Prostate gland (tissue), 2 donors: ENCODE measurements around the gene SMG6. TPM values are rescaled to one million over a fixed set of nuclear protein-coding genes. Genes with fewer than 3 reads are reported as not detected.

Source experiments
- DNase-seq: peaks from one replicate; pipeline ENCODE4 v3.0.0-alpha.2; 2019; ENCODE audit warnings: low spot score
- H3K27ac ChIP-seq, 2 donors: fragments of 200-600 bp; sonication (generic); 2 replicates each; pipeline ENCODE4 v1.5.1; 2017 to 2019
- H3K27me3 ChIP-seq: fragments of 200-600 bp; sonication (generic); replicated peaks from 2 replicates; pipeline ENCODE4 v1.5.1; 2019; ENCODE audit not compliant: insufficient read depth
- H3K36me3 ChIP-seq, 2 donors: fragments of 200-600 bp; sonication (generic); 1 replicate in 1 of 2; 2 replicates in 1 of 2; pipeline versions ENCODE4 v1.5.1 to v1.8.1; 2017 to 2019
- H3K4me1 ChIP-seq: fragments of 200-600 bp; sonication (generic); replicated peaks from 2 replicates; pipeline ENCODE4 v1.5.1; 2019
- H3K4me3 ChIP-seq, 2 donors: fragments of 200-600 bp; sonication (generic); 2 replicates each; pipeline ENCODE4 v1.5.1; 2017 to 2019
- H3K9me3 ChIP-seq: fragments of 200-600 bp; sonication (generic); 2 replicates; pipeline ENCODE4 v1.5.1; 2017
- POLR2A ChIP-seq: fragments of 450-650 bp; IDR thresholded peaks from one replicate; pipeline ENCODE4 v1.6.1; 2016; ENCODE audit warnings: antibody characterized with exemption, mild to moderate bottlenecking
- POLR2AphosphoS5 ChIP-seq: sonication (generic); formaldehyde crosslinking; IDR thresholded peaks from one replicate; pipeline ENCODE4 v1.6.1; 2017; ENCODE audit warnings: antibody characterized with exemption
- WGBS: methylation state at CpG from one replicate; pipeline ENCODE4 v1.1.5; 2018; 5-methylcytosine and 5-hydroxymethylcytosine counted together
- intact Hi-C: fragments of 100-400 bp; cut with DNase I; formaldehyde crosslinking; loops from one replicate; pipeline ENCODE4 v1.14.2; 2022
- total RNA-seq, 2 donors: library from RNA; depleted of rRNA; stranded (reverse); fragments of >200 nt; gene quantifications; one replicate each; pipeline ENCODE4 v1.1.0, GENCODE V29; 2016
- TF ChIP-seq, protein P1 (sequence below), 4 experiments: fragments of 200-600 bp in 2 of 4; fragments of 450-650 bp in 2 of 4; sonication (generic) in 2 of 4; IDR thresholded peaks; 1 replicate in 3 of 4; 2 replicates in 1 of 4; pipeline ENCODE4 v1.5.1; 2016 to 2019; ENCODE audit warnings: antibody characterized with exemption in 4 of 4, mild to moderate bottlenecking in 2 of 4, moderate library complexity in 2 of 4

SMG6 gene
- total RNA-seq, 2 donors from 2014 or later = 23.8 to 56.0 TPM

DNA sequence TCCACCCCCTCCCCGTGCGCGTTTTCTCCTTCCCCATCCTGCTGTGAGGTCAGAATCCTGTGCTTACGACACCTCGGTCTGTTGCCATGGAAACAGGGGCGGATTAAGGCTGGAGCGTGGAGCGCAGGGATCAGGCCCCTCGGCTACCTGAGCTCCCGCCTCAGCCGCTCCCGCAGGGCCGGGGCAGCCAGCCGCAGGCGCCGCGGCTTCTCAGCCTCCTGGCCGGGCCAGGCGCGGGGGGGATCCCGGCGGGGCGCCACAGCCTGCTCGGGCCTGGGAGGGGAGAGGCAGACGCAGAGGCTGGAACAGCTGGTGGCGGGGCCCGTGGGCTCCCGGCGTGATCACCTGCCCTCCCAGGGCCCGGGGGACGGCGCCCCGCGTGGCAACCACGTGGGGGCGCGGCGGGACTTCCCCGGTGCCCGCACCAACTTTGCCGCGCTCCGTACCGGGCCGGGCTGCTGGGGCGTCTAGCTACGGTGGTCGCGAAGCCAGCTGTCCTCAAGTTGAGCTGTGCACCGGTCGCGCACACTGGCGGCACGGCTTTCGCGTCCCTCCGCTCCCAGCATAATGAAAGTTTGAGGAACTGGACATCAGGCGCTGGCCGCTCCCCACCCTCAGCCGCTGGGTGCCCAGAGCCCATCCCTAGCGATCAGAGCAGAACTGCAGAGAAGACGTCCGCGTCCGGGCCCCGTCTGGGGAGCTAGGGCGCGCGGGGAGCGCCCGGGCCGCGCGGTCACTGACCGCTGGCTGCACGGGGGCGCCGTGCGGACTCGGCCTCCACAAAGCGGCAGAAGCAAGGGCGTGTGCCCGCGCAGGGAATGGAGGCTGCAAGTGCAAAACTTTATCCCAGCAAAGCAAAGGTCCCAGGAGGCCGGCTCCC, 279.7 kb downstream of the SMG6 start:
- Histone ChIP-seq H3K36me3 (no peaks in the 10 kb centered on the region), H3K27me3 (no peaks in the 10 kb centered on the region), H3K27ac (peak overlapping the region; percentile 1 to 6), H3K4me3 (peak overlapping the region; percentile 54 to 66), H3K9me3 (no peaks in the 10 kb centered on the region), H3K4me1 (no peaks in the 10 kb centered on the region)
- TF ChIP-seq POLR2AphosphoS5 (no peak), POLR2A (no peak)
- TF ChIP-seq, protein P1, sequence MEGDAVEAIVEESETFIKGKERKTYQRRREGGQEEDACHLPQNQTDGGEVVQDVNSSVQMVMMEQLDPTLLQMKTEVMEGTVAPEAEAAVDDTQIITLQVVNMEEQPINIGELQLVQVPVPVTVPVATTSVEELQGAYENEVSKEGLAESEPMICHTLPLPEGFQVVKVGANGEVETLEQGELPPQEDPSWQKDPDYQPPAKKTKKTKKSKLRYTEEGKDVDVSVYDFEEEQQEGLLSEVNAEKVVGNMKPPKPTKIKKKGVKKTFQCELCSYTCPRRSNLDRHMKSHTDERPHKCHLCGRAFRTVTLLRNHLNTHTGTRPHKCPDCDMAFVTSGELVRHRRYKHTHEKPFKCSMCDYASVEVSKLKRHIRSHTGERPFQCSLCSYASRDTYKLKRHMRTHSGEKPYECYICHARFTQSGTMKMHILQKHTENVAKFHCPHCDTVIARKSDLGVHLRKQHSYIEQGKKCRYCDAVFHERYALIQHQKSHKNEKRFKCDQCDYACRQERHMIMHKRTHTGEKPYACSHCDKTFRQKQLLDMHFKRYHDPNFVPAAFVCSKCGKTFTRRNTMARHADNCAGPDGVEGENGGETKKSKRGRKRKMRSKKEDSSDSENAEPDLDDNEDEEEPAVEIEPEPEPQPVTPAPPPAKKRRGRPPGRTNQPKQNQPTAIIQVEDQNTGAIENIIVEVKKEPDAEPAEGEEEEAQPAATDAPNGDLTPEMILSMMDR (IDR thresholded peaks at IDR 0.05) = no peak
- no peak for DNase-seq
- intact Hi-C loops = no loop called here
- WGBS = under 1% methylated on average over 61 of the region's 85 CpGs

DNA sequence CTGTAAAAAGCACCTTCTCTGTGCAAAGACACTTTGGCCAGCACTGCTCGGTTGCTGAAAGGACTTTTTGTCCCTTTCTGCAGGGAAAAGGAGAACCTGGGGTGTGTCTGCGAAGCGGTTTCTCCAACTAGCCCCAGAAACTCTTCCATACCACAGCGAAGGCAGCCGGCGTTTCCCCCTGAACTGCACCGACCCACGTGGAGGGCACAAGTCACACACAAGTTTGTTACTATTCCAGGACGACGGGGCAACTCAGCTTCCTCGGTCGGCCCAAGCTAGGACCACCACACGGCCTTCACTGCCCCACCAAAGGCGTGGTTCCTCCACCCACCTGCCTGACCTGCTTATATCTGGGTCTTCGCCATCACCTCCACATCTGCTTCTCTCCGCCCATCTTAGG, 280.3 kb downstream of the SMG6 start:
- Histone ChIP-seq H3K4me3 (peak overlapping the region in 1 of 2 donors; percentile 54), H3K36me3 (no peaks in the 10 kb centered on the region), H3K27me3 (no peaks in the 10 kb centered on the region), H3K9me3 (no peaks in the 10 kb centered on the region), H3K27ac (no peak overlapping the region), H3K4me1 (no peaks in the 10 kb centered on the region)
- 81% methylated on average over 16 of the region's 16 CpGs for WGBS
- no peak for DNase-seq
- TF ChIP-seq, protein P1 (IDR thresholded peaks at IDR 0.05) = no peak
- no peak for TF ChIP-seq POLR2A
- no peak for TF ChIP-seq POLR2AphosphoS5
- intact Hi-C loops = no loop called here

DNA sequence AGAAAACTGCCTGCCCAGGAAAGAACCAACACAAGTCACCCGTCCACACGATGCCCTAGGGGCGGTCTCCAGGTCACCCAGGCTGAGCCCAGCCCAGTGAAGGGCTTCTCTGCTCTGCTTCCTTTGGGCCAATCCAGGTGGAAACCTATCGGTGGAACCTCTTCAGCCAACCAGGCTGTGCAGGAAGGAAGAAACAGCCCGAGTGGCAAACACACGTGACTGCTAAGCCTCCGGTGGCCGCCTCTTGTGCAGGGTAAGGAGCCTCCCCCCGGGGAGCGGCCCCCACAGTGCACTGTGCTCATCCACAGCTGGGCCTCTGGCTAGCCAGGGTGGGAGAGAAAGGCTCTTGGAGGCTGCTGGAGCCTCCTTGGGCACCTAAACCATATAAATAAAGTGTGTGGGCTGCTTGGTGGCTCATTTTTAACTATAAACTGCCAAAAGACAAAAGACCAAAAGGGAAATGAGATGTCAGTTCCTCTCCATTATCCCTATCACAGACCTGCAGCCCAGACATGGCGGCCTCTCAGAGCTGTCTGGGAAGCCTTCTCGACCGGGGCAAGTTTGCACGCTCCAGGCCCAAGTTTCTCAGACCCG, 280.8 kb downstream of the SMG6 start:
- DNase-seq = no peak
- H3K27ac ChIP-seq = no peak overlapping the region
- TF ChIP-seq POLR2A = no peak
- no peak for TF ChIP-seq POLR2AphosphoS5
- TF ChIP-seq, protein P1 (IDR thresholded peaks at IDR 0.05) = no peak
- intact Hi-C loops = no loop called here
- no peaks in the 10 kb centered on the region for H3K27me3 ChIP-seq
- no peaks in the 10 kb centered on the region for H3K4me1 ChIP-seq
- H3K9me3 ChIP-seq = no peaks in the 10 kb centered on the region
- WGBS = 91% methylated on average over 15 of the region's 15 CpGs
- no peak overlapping the region for H3K4me3 ChIP-seq
- H3K36me3 ChIP-seq = no peaks in the 10 kb centered on the region

DNA sequence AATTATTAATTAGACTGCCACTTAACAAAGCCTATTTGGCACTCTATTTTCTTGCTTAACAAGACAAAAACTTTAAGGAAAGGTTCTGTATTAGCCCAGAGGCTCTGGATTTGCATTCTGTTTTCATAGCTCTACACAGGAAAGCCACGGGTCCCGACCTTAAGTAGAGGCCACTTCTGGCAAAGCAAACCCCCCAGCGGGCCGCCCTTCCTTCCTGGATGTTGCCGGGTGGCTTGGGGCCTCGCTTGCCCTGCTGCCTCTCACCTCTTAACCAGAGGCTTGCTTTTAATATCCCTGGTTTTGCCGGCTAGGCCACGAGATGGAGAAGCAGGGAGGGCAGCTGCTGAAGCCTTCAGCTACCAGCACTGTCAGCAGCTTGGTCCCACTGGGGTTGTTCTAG, 282.9 kb downstream of the SMG6 start:
- Histone ChIP-seq H3K9me3 (no peaks in the 10 kb centered on the region), H3K27me3 (no peaks in the 10 kb centered on the region), H3K4me1 (no peaks in the 10 kb centered on the region), H3K4me3 (no peak overlapping the region), H3K36me3 (no peaks in the 10 kb centered on the region), H3K27ac (no peak overlapping the region)
- intact Hi-C loops = no loop called here
- 69% methylated on average over 8 of the region's 8 CpGs for WGBS
- TF ChIP-seq POLR2AphosphoS5 = no peak
- TF ChIP-seq, protein P1 (IDR thresholded peaks at IDR 0.05) = no peak
- TF ChIP-seq POLR2A = no peak
- no peak for DNase-seq
